ENCODE data around the gene ZDHHC17.

The ZDHHC17 gene

GRCh38 chr12:76878899-76879709 is 115.2 kb downstream of the ZDHHC17 start, which contains the start of gene CSRP2:
CSRP2 (minus strand) TSS chr12:76879019; CDS start chr12:76866260, 12,759 bp downstream.
- TF ChIP-seq CTCF (IDR thresholded peaks at IDR 0.05), result peak; percentile 43 to 55
- Histone ChIP-seq H3K27ac (peak within 1 kb of the TSS; percentile 96 to 98), H3K36me3 (no peaks in the 10 kb centered on the region), H3K4me1 (peaks cover 0 to 50% (median 14%) of the 10 kb centered on the region in 4 donors), H3K27me3 (no peaks in the 10 kb centered on the region), H3K9me3 (peaks cover 0 to 4% (median 0%) of the 10 kb centered on the region in 3 donors), H3K4me3 (peak within 1 kb of the TSS; percentile 70 to 92)
- intact Hi-C loops (cut with DNase I; ENCODE audit: low total_unique reads), result loop anchor here (5.0 kb wide), 2 partner anchors 43 to 117 kb away; partner anchors contain the start of gene ZDHHC17
- peak; percentile 88 to 97 for DNase-seq

DNA sequence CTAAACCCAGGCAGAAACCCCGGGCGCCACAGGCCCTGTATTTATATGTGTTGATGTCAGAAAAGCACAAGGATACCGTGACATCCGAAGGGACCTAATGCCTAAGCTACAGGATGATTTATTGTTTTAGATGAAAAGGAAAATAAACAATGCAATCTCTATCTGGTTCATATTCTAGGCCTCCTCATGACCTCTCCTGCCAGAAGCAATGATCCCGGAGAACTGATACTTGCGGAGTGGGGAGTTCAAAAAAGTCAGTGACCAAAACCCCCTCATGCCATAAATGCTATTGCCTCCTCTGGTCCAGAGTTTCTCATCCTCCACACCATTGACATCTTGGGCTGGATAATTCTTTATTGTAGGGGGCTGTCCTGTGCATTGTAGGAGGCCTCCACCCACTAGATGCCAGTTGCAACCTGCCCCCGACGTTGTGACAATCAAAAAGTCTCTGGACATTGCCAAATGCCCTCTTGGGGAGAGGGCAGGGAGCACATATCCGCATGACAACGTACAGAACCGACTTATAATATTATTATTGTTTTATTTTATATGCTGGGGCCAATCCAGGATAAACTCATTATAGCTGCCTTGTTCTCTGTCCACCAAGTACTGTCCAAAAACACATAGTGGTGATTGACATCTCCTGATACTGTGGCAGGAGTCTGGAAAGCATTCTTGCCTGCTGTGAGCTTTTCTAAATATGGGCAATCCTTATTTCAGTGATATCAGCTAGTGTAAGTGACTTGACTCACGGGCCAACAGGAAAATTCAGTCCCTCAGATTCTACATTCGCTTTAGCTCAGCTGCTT is 116.0 kb downstream of the ZDHHC17 start:
- TF ChIP-seq CTCF (IDR thresholded peaks at IDR 0.05), result no peak
- intact Hi-C loops (cut with DNase I; ENCODE audit: low total_unique reads), result loop anchor here (5.0 kb wide), 2 partner anchors 42 to 118 kb away; partner anchors contain the start of gene ZDHHC17

GRCh38 chr12:76880519-76881023 is 116.7 kb downstream of the ZDHHC17 start:
- TF ChIP-seq CTCF (IDR thresholded peaks at IDR 0.05), result no peak
- intact Hi-C loops (cut with DNase I; ENCODE audit: low total_unique reads), result no loop called here
- peaks cover 0 to 35% (median 11%) of the 10 kb centered on the region in 4 donors for H3K4me1 ChIP-seq
- no peaks in the 10 kb centered on the region for H3K36me3 ChIP-seq
- peaks cover 0 to 5% (median 0%) of the 10 kb centered on the region in 3 donors for H3K9me3 ChIP-seq
- no peaks in the 10 kb centered on the region for H3K27me3 ChIP-seq
- H3K4me3 ChIP-seq, result no peak overlapping the region
- no peak for DNase-seq
- H3K27ac ChIP-seq, result peak overlapping the region; percentile 96 to 98

More for the DNA sequence above, 116.0 kb downstream of the ZDHHC17 start:
- Histone ChIP-seq H3K9me3 (peaks cover 0 to 5% (median 0%) of the 10 kb centered on the region in 3 donors), H3K4me1 (peaks cover 0 to 42% (median 12%) of the 10 kb centered on the region in 4 donors), H3K36me3 (no peaks in the 10 kb centered on the region), H3K4me3 (peak overlapping the region; percentile 70 to 92), H3K27ac (peak overlapping the region; percentile 96 to 98), H3K27me3 (no peaks in the 10 kb centered on the region)
- DNase-seq, result peak in 1 of 2 donors; percentile 64

- TF ChIP-seq CTCF (IDR thresholded peaks at IDR 0.05), result no peak
- H3K4me1 ChIP-seq, result peaks cover 0 to 30% (median 11%) of the 10 kb centered on the region in 4 donors
- no peaks in the 10 kb centered on the region for H3K27me3 ChIP-seq
- intact Hi-C loops (cut with DNase I; ENCODE audit: low total_unique reads), result no loop called here
- H3K9me3 ChIP-seq, result peaks cover 0 to 5% (median 0%) of the 10 kb centered on the region in 3 donors
- DNase-seq, result no peak
- no peaks in the 10 kb centered on the region for H3K36me3 ChIP-seq
- no peak overlapping the region for H3K4me3 ChIP-seq
- peak overlapping the region; percentile 96 to 98 for H3K27ac ChIP-seq
Observed at GRCh38 chr12:76881142-76881541, 117.2 kb downstream of the ZDHHC17 start.

DNA sequence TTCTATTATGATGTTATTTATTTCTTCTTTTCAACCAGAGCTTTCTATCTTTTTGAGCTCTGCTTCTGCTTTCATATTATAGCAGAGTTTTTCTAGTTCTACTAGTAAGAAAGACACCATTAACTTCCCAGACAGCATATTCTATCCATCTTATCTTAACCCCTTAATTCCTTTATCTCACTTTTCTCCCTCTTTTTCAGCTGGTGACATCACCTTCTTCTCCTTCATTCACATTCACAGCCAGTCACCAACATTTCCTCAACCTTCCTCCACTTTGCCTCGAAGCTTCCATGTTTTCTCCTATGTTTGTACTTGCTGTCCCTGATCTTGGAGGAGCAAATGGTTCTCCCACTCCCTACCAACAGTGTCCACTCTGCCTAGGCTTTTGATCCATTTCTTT is 118.5 kb downstream of the ZDHHC17 start:
- peaks cover 0 to 5% (median 0%) of the 10 kb centered on the region in 3 donors for H3K9me3 ChIP-seq
- no peaks in the 10 kb centered on the region for H3K36me3 ChIP-seq
- no peak for TF ChIP-seq CTCF (IDR thresholded peaks at IDR 0.05)
- no peaks in the 10 kb centered on the region for H3K27me3 ChIP-seq
- intact Hi-C loops (cut with DNase I; ENCODE audit: low total_unique reads), result no loop called here
- no peak overlapping the region for H3K4me3 ChIP-seq
- peak overlapping the region in 1 of 2 donors; percentile 98 for H3K27ac ChIP-seq
- DNase-seq, result no peak
- H3K4me1 ChIP-seq, result peaks cover 0 to 21% (median 11%) of the 10 kb centered on the region in 4 donors

All from tibial artery (tissue), 4 donors.